WERI-Rb-1 (cell line): Measurements from ENCODE around the gene PKDCC.

Experiments used
- DNase-seq: peaks from one replicate; pipeline ENCODE4 v3.0.0-alpha.2; 2020
- H3K27ac ChIP-seq: fragments of 250-450 bp; sonication (Bioruptor Pico); 2 replicates; pipeline ENCODE4 v1.5.1; 2020; ENCODE audit warnings: mild to moderate bottlenecking, moderate library complexity
- H3K27me3 ChIP-seq: fragments of 250-450 bp; sonication (Bioruptor Pico); 2 replicates; pipeline ENCODE4 v1.5.1; 2021; ENCODE audit warnings: mild to moderate bottlenecking, low read depth, moderate library complexity; ENCODE audit not compliant: insufficient read depth, severe bottlenecking
- H3K36me3 ChIP-seq: fragments of 250-450 bp; sonication (Bioruptor Pico); 2 replicates; pipeline ENCODE4 v1.5.1; 2020; ENCODE audit warnings: mild to moderate bottlenecking, moderate library complexity
- H3K4me3 ChIP-seq: 2 replicates; pipeline ENCODE4 v1.5.1; 2011; ENCODE audit warnings: low read depth, mild to moderate bottlenecking, control low read depth, low read length
- H3K9me3 ChIP-seq: fragments of 250-450 bp; sonication (Bioruptor Pico); 2 replicates; pipeline ENCODE4 v1.5.1; 2021; ENCODE audit warnings: mild to moderate bottlenecking, moderate library complexity; ENCODE audit not compliant: severe bottlenecking
- CTCF ChIP-seq: IDR thresholded peaks from 2 replicates; pipeline ENCODE4 v1.5.1; 2011; ENCODE audit warnings: low read depth, mild to moderate bottlenecking, control low read depth, inconsistent platforms, low read length

The PKDCC gene

GRCh38 chr2:42099438-42100173 is 51.8 kb downstream of the PKDCC start:
- DNase-seq = no peak
- no peaks in the 10 kb centered on the region for H3K27me3 ChIP-seq
- no peak overlapping the region for H3K27ac ChIP-seq
- peaks cover 8% of the 10 kb centered on the region for H3K9me3 ChIP-seq
- no peak for TF ChIP-seq CTCF
- H3K4me3 ChIP-seq = no peak overlapping the region
- no peaks in the 10 kb centered on the region for H3K36me3 ChIP-seq

GRCh38 chr2:42100683-42101205 is 52.9 kb downstream of the PKDCC start:
- no peak for DNase-seq
- H3K4me3 ChIP-seq = no peak overlapping the region
- H3K27me3 ChIP-seq = no peaks in the 10 kb centered on the region
- peaks cover 8% of the 10 kb centered on the region for H3K9me3 ChIP-seq
- TF ChIP-seq CTCF = no peak
- no peak overlapping the region for H3K27ac ChIP-seq
- no peaks in the 10 kb centered on the region for H3K36me3 ChIP-seq

- no peak overlapping the region for H3K4me3 ChIP-seq
- H3K9me3 ChIP-seq = peaks cover 8% of the 10 kb centered on the region
- H3K36me3 ChIP-seq = no peaks in the 10 kb centered on the region
- no peak overlapping the region for H3K27ac ChIP-seq
- no peak for DNase-seq
- no peak for TF ChIP-seq CTCF
- no peaks in the 10 kb centered on the region for H3K27me3 ChIP-seq
Observed at GRCh38 chr2:42101206-42102023, 53.6 kb downstream of the PKDCC start.

- Histone ChIP-seq H3K4me3 (no peak overlapping the region), H3K9me3 (peaks cover 8% of the 10 kb centered on the region), H3K27ac (no peak overlapping the region), H3K27me3 (no peaks in the 10 kb centered on the region), H3K36me3 (no peaks in the 10 kb centered on the region)
- no peak for TF ChIP-seq CTCF
- DNase-seq = no peak
Observed at GRCh38 chr2:42102024-42102590, 54.3 kb downstream of the PKDCC start.

GRCh38 chr2:42102591-42103450 is 55.0 kb downstream of the PKDCC start:
- no peak for TF ChIP-seq CTCF
- Histone ChIP-seq H3K4me3 (no peak overlapping the region), H3K27ac (no peak overlapping the region), H3K9me3 (peaks cover 8% of the 10 kb centered on the region), H3K27me3 (no peaks in the 10 kb centered on the region), H3K36me3 (no peaks in the 10 kb centered on the region)
- DNase-seq = no peak
